NCI-H748 treated with DMSO at 0.1 percent for 48 hours (cell line): Measurements from ENCODE around the gene EMP3.

ENCODE experiments used
- DNase-seq: peaks from one replicate; lab custom pipeline; 2025; lab: John Stamatoyannopoulos, UW

EMP3 gene

DNA sequence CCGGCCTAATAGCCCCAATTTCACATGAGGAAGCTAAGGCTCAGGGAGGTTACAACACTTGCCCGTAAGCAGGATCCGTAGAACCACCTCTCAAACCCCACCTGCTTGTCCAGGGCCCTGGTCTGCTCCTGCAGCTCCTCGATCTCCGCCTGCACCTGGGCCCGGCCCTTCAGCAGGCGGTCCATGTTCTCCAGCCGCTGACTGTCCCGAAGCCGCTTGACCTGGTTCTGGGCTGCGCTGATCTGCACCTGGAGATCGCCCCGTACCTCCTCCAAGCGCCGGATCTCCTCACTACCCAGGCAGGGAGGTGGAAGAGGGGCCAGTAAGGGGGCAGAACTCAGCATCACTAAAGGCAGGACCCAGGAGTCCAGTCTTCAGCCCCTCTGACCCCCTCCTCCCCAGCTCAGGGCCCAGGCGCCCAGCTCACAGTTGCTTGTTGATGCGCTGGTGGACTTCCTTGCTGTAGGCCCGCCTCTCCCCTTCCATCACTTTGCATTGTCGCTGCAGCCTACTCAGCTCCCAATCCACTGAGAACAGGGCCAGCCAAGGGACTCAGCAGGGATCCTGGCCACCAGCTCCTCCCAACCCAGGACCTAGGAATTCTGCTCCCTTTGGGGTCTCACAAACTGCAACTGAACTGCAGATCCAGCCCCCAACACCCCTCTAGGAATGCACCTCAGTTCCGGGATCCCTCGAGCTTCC, 6.9 kb upstream of the EMP3 start:
- no peak for DNase-seq

DNA sequence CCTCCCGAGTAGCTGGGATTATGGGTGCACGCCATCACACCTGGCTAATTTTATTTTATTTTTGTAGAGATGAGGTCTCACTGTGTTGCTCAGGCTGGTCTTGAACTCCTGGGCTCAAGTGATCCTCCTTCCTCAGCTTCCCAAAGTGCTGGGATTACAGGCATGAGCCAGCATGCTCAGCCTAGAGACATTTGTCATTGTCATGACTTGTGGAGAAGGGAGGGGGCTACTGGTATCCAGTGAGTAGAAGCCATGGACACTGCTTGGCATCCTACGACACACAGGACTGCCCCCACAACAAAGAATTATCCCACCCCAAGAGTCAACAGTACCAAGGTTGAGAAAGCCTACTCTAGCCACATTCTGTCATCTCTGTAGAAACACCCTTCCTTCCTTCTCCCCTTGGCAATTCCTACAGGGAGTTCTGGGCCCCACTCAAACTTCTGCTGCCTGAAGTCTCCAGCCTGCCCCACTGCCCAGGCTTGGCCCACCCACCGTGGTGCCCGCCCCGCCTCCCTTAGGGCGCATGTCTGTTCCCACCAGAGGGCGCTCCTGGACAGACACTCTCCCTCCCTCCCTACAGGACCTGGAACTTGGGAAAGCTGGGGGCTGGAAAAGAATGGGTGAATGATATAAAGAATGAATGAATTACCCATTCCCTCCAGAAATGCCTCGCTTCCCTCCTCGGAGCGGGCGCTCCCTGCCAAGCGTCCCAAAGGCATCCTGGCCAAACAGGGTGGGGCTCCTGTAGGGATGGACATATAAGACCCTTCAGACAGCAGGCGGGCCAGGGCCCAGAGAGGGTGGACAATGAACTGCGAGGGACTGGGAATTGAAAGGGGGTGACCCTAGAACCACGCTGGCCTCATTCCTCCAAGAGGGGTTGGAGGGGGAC, 5.5 kb upstream of the EMP3 start:
- peak; percentile 79 for DNase-seq

- DNase-seq: peak; percentile 94
Observed at GRCh38 chr19:48321372-48321621, 4.1 kb upstream of the EMP3 start.

DNA sequence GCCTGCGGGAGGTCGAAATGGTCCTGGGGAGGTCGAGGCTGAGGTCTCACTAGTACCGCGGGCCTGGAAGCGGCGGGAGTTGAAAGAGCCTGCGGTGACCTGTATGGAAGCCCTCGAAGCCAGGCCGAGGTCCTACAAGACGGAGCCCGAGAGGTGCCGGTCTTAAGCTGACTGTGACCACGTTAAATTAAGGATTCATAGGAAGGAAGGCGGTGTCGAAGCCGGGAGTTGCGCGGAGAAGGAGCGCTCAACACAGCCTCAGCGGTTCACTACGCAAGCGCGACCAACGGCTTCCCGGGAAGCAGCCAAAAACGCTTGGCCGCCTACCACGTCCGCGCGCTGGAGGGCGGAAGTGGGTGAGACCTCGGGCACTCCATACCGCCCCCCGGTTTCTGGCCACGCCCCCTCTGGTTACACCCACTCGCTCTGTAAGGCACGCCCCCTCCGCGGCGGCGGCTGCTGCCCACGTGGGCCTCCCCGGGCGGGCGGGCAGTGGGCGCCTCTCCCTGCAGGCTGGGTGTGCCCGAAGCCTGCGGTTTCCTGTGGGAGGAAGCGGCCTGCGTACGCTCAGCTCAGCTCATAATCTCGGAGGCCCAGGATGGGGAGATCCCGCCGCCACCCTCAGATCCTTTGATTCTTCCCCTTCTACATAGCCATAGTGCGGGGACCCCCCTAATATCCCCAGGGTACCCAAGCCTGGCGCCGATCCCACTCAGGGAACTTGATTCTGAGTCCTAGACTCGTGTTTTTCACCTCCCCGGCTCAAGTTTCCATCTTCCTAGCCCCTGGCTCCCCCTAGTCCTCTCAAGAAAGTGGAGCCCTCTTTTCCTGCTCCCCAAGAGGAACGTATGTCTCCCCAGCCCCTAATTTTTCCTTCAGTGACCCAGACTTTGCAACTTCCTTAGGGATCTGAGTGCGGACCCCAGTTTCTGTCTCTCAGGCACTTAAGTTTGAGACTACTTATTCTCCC, 3.4 kb upstream of the EMP3 start:
- peak; percentile 96 for DNase-seq

DNA sequence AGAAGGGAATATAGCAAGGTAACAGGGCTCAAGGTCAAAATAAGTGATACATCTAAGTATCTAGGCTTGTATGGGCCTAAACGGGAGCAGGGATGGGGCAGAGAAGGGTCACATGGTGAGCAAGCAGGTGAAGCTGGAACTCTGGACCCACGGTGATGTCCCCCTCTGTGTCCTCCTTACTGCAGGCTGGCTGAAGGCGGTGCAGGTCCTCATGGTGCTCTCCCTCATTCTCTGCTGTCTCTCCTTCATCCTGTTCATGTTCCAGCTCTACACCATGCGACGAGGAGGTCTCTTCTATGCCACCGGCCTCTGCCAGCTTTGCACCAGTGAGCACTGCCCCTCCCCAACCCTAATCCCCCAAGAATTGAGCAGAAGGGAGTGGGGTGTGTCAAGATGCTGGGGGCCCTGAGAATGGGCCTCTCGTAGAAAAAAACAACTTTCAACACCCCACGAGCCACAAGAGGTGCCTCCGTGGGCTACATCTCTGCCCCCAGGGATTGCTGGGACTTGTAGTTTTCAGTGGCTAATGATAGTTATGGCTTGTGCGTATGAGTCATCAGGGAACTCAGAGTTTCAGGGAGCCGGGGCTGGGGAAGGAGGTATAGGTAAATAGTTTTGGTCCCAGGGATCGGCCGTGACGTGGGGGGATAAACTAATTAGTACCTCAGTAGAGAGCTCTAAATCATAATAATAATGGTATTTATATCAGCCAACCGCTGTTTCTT, 4.0 kb downstream of the EMP3 start:
- DNase-seq: no peak

DNA sequence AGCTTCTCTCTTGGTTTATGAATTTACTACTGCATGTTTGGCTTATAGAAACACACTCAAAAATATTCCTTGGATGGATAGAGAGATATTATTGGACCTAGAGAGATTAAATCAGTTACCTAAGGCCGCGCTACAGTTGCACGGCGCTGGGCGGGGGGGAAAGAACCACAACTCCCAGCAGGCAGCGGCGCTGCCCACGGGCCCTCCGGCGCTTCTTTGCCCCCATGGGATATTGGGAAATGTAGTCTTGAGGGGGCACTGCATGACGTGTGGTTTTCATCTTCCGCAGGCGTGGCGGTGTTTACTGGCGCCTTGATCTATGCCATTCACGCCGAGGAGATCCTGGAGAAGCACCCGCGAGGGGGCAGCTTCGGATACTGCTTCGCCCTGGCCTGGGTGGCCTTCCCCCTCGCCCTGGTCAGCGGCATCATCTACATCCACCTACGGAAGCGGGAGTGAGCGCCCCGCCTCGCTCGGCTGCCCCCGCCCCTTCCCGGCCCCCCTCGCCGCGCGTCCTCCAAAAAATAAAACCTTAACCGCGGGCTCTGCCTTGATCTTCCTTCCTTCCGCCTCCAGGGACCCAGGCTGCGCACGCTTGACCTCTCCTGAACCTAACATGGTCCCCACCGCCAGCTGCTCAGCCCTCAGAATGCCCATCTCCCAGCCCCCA, 4.8 kb downstream of the EMP3 start:
- DNase-seq: peak; percentile 94

DNA sequence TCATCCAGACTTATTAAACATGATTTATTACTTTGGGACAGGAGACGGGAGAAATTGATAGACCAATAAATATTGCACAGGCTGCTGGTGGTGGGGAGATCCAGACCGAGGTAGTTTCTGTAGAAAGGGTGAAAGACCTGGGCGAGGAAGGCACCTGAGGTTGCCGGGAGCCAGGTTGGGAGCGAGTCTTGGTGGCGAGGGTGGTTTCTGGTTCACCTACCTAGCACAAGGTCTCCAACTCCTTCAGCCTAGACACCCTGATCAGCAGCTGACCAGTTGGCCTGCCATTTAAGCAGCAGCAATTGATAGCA, 7.0 kb downstream of the EMP3 start:
- no peak for DNase-seq

DNA sequence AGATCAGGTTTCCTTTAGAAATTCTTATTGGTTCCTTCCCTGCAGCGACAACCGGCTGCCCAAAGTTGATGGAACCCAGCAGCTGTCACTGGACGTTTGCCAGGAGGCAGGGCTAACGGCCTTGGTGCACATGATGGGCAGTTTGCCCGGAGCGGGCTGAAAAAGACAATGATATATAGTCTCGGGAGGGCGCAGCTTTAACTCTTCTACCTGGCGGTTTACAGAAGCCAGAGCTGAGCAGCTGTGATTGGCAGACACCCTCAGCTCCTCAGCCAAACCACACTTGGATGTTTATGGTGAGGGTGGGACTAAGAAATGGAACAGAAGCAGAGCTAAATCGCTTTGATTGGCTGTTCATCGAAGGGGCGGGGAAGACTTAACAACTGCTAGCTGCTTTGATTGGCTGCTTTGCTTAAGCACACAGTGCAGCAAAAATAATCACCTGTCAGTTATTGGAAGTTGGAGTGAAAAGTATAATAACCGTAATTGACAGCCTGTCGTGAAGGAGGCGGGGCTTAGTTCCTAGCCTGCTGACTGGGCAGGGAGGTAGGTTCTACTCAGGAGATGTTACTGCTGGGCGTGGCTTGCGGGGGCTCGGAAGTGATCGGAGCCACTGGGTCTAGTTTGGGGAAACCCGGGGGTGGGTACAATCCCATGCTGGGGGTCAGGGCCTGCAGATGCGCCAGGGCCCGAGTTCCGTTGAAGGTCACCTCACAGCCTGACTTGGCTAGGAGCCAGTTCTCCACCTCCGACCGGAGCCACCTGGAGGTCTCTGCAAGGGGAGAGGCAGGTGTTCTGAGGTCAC, 7.5 kb downstream of the EMP3 start:
- DNase-seq: peak; percentile 100

DNA sequence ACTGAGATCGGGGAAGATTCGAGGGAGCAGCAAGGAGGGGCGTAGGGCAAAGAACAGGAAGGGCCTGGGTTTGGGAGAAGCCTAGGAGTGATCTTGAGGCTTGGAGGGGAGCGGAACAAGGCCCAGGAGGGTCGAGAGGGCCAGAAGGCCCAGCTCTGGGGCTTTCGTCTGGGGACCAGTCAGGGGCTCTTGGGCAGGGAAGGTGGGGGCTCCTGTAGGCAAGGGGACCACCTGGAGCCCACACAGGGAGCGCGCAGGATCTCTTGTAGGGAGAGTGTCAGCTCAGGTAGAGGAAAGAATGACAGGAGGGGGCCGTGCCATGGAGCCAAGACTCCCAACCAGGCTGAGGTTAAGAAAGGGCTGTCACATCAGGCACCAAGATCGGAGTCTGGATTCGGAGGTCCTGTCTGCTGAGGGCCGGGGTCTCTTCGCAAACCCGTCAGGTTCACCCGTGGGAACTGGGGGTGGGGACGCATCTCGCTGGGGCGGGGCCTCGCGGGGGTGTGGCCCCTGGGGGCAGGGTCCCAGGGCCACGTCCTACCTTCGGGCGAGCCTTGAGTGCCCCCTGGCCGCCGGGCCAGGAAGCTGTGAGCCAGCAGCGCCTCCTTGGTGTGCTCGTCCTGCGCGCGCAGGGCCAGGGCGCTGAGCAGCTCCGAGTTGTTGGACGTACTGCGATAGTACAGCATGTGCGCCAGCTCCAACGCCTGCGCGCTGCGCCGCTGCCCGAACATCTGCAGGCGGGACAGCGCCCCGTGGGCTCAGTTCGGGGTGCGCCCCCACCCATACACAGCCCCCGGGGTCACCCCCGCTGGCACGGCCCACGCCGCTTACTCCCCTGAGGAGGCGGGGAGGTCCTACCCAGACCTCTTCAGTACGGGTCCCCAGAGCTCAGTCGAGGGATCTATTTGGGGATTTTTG, 8.4 kb downstream of the EMP3 start:
- peak; percentile 77 for DNase-seq

- no peak for DNase-seq
Observed at GRCh38 chr19:48338253-48338755, 13.0 kb downstream of the EMP3 start.

GRCh38 chr19:48338802-48339503, 13.6 kb downstream of the EMP3 start:
- no peak for DNase-seq

- no peak for DNase-seq
Observed at GRCh38 chr19:48340995-48341394, 15.6 kb downstream of the EMP3 start.

DNA sequence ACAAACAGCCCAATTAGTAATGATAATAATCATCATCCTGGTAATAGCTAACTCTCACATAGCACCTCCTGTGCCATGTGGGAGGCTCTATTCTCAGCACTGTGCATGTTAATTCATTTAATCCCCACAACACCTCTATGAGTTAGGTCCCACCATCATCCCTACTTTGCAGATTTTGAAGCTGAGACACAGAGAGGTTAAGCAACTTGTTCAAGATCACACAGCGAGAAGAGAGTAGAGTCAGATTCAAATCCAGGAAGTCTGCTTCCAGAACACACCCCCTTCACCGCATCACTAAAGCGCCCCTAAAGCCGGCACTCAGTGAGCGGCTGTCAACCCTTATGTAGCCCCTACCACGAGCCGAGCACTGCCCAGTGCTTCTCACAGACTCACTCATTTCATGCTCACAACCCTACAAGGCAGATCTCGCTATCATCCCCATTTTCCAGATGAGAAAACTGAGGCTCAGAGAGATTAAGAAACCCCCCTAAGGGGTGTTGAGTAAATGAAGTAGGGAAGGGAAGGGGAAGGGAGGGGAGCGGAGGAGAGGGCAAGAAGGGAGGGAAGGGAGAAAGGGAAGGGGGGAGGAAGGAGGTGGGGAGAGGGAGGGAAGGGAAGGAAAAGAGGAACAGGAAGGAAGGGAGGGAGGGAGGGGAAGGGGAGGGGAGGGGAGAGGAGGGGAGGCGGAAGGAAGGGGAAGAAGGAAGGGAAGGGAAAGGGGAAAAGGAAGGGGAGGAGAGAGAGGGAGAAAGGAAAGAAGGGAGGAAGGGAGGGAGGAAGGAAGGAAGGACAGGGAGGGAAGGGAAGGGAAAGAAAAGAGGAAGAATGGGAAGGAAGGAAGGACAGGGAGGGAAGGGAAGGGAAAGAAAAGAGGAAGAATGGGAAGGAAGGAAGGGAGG, 16.4 kb downstream of the EMP3 start:
- DNase-seq: no peak

- no peak for DNase-seq
Observed at GRCh38 chr19:48342414-48342738, 17.0 kb downstream of the EMP3 start.

GRCh38 chr19:48342841-48343540, 17.6 kb downstream of the EMP3 start:
- DNase-seq: no peak

- no peak for DNase-seq
Observed at GRCh38 chr19:48344892-48345291, 19.5 kb downstream of the EMP3 start.

DNA sequence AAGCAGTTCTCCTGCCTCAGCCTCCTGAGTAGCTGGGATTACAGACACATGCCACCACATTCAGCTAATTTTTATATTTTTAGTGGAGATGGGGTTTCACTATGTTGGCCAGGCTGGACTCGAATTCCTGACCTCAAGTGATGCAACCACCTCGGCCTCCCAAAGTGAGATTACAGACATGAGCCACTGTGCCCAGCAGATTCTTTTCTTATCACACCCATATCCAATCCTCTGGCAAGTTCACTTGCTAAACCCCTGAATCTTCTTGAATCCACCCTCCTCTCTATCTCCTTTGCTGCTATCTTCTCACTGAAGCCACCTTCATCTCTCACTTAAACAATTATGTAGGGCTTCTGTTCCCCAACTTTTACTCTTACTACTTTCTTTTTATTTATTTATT, 20.8 kb downstream of the EMP3 start:
- DNase-seq: no peak
